ENCODE measurements around the gene FILIP1L.

The FILIP1L gene

DNA sequence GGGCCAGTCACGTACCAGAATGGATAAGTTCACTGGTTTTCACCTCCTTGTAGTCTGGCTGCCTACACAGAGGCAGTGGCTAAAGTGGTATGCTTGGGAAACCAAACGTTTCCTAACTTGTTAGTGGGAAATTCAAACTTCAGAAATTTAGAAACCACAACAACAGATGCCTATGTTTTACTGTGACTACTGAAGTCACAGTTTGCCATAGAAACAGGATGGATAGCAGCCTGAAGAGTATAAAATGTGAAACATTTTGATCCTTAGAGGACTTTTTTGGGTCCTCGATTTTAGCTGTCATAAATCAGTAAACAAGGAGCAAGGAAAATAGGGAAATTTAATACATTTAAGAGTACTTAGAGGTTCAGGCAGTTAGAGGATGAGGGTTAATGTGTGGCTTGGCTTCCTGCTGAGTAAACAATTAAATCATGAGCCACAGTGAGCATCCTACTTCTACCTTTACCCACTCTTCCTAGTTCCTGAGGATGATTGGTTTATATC, 248.0 kb downstream of the FILIP1L start:
- DNase-seq (ENCODE audit: low spot score), result no peak

DNA sequence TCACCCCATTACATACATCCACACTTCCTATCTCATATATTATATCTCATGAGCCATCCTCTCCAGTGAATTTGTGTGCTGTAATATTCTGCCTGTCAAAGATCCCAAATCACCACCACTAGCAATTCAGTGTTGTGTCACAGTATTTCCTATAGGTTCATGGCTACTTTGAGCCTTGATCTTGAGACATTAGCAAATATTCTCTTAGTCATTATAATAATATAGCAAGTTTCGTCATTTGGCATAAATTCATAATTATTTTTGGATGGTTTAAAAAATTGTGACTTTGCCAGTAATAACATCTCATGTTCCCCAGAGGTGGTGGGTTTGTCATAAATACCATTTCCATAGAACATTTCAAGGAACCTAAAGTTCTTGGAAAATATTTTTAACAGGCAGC, 249.0 kb downstream of the FILIP1L start:
- no peak for DNase-seq (ENCODE audit: low spot score)

- no peak for DNase-seq (ENCODE audit: low spot score)
Measured at GRCh38 chr3:99864289-99864688, 250.0 kb downstream of the FILIP1L start.

DNA sequence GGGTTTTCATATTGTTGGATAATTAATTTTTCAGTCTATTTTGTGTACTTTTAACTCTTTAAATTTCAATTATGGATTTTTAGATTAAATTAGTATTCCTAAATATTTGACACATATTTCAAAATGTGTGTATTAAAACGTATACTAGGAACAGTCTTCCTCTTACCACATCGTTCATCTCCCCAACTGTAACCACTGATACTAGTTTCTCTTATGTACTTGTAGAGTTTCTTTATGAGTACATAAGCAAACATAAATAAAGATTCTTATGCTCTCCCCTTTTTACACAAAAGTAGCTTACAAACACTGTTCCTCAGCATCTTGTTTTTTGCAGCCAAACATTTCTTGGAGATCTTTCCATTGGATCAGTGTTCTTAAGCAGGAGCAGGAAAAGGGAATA, 250.7 kb downstream of the FILIP1L start:
- no peak for DNase-seq (ENCODE audit: low spot score)

DNA sequence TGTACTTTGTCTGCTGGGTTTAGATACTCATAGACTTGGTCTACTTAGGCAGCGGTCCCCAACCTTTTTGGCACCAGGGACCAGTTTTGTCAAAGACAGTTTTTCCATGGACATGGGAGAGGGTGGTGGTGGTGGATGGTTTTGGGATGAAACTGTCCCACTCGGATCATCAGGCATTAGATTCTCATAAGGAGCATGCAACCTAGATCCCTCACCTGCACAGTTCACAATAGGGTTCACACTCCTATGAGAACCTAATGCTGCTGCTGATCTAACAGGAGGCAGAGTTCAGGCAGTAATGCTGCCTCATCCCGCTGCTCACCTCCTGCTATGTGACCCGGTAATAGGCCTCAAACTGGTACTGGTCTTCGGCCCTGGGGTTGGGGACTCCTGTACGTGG, 251.3 kb downstream of the FILIP1L start:
- DNase-seq (ENCODE audit: low spot score), result no peak

GRCh38 chr3:99862208-99862607, 252.1 kb downstream of the FILIP1L start:
- DNase-seq (ENCODE audit: low spot score), result no peak

DNA sequence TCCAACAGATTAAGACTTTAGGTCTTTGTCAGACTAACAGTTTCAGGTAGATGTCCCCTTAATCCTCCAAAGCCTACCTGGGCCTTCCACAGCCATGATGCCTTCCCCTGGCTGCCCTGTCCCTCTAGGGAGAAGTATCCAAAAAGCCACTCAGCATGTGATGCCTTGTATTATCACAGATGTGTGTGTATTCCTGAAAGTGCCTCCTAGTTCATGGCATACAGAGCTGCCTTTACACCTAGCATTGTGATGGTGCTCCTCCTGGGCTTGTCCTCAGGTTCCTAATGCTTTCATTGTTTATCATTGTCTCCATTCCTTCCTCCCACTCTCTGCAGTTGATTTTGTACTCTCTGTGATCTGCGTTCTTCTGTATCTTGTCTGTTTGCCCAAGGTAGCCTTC, 253.1 kb downstream of the FILIP1L start:
- no peak for DNase-seq (ENCODE audit: low spot score)

DNA sequence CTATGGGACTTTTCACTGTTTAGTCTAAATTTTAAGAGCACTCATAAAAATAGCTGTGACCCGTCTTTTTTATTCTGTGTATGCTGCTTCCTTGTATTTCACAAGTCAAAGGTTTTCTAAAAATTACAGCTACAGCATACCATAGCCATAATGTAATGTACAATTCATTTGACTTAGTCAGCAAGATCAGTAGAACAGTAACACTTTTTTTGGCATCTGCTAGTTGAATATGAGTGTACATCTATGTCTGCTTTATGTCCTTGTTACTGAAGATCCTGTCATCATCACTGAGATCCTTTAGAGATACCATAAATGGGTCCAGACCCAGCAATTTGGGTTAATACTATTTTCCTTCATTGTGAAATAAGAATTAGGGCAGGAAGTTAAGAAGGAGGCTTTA, 254.5 kb downstream of the FILIP1L start:
- DNase-seq (ENCODE audit: low spot score), result no peak

DNA sequence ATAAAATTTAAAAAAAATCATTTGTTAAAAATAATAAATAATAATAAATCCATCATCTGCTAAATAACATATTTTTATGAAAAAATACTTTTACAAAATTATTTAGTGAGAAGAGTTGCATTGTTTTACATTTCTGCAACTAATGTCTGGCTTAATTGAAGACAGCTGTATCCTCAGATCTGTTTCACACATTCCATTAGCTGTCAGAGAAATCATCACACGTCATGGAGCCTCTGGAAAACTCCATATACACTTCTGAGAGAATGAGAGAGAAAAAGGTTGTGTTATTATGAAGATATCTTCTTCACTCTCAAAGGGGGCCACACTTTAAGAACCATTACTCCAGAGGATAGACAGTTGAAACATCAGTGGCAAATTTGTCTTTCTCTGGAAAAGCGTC, 255.8 kb downstream of the FILIP1L start:
- no peak for DNase-seq (ENCODE audit: low spot score)

GRCh38 chr3:99857278-99857677, 257.0 kb downstream of the FILIP1L start:
- DNase-seq (ENCODE audit: low spot score), result no peak

DNA sequence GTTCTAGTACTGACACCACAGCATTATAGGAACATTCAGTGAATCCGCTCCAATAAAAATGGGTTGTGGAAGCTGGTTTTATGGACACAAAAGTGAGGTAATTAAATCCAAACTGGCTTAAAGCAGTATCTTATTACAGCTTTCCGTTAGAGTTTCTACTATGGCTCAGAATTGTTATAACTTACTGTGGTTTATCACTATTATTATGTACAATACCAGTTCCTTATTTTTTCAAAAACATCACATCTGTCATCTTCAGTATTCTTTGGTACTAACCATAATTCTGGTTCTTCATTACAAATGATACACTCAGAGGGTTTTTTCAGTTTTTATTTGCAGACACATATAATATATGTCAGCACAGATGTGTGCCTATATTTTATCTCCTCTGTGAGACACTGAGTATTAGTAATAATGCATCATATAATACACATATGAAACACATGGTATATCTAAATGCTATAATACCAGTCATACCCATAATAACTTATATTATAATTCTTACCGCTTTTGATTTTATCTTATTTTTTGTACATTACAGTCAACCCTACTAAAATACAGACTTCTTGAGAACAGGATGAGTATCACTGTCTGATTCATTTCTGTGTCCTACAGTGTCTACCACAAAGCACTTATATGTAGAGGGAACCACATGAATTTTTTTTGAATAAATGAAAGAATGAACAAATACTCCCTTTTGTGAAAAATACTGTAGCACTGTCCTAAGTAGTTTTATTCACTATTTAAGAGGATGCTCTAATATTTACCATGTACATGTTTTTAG, 257.7 kb downstream of the FILIP1L start:
- DNase-seq (ENCODE audit: low spot score), result no peak

- DNase-seq (ENCODE audit: low spot score), result no peak
Measured at GRCh38 chr3:99855900-99856299, 258.4 kb downstream of the FILIP1L start.

GRCh38 chr3:99854756-99855298, 259.5 kb downstream of the FILIP1L start:
- DNase-seq (ENCODE audit: low spot score), result no peak

GRCh38 chr3:99852851-99853250, 261.4 kb downstream of the FILIP1L start:
- no peak for DNase-seq (ENCODE audit: low spot score)

GRCh38 chr3:99851955-99852354, 262.3 kb downstream of the FILIP1L start:
- DNase-seq (ENCODE audit: low spot score), result no peak

DNA sequence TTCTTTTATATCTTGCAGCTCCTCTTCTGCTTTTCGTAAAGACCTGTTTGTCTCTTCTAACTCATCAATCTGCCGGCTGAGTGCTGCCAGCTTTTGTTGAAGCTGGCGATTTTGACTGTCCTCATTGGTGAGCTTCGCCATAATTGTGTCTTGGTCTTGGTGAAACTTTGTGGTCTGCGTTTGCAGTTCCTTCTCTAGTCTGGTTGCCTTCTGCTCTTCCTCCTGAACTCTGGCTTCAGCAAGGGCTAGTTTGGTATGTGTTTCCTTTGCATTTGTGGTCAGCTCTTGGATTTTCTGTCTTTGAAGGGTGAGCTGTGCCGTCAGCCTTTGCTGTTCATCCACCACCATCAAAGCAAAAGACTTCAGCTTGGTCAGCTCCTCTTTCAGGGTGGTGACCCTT, 263.7 kb downstream of the FILIP1L start:
- no peak for DNase-seq (ENCODE audit: low spot score)

DNA sequence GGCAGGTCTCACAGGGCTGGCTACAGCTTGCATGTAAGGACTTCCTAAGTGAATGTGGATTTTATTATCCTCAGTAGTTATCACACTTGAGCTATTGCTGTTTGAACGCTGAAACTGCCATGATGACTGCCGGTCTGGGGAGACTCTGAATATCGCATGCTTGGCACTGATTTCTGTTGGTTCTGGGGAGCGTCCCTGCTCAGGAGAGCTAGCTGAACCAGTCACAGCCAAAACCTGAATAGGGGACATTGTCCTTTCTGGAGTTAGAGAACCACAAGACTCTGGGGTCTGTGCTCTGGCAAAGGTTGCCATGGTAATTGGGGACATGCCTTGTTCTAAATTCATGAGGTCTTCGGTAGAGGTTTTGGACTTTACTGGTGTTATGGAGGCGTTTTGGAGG, 265.9 kb downstream of the FILIP1L start:
- DNase-seq (ENCODE audit: low spot score), result no peak

DNA sequence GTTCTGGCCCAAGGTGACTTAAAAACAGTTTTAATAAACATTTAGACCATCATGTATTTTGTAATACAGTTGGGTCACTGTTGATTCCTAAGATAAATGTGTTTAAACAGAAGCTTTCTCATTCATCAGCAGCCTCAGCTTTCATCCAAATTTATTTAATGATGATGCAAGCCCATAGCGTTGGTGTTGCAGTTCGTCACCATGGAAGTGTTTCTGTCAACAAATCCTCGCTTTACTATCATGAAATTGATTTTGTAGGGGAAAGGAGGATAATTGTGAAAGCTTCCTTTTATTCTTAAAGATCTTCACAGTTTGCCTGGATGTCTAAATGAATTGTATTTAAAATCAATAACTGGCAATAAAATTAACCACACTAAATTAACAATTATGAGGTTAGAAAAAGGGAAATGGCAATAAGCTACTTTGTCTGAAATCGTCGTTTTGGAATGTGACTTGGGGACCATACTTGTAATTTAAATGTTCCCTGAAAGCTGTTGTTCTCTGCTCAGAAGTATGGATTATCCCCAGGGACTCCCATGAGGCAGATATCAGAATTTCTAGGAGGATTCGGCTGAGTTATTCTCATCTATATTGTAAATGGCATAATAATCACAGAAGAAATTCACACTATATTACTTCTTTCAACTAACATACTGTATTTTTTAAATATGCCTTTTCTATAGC, 267.7 kb downstream of the FILIP1L start:
- DNase-seq (ENCODE audit: low spot score), result no peak

DNA sequence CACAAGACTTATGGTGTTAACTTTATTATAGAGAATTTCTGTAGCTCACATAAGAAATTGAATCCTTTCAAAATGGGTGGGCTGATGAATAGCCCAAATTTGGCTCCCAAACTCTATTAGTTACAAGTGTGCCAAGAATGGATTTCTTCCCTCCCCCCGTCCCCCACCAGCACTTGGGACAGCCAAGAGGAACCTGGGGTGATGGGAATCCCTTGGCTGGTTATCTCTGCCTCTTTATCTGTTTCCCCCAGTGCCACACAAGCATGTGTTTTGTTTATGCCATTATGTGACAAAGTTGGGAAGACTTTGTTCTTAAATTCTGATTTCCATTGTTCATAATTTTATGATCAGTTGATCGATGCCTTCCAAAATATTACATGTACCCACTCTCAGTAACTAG, 268.3 kb downstream of the FILIP1L start:
- no peak for DNase-seq (ENCODE audit: low spot score)

GRCh38 chr3:99845331-99845730, 269.0 kb downstream of the FILIP1L start:
- no peak for DNase-seq (ENCODE audit: low spot score)

DNA sequence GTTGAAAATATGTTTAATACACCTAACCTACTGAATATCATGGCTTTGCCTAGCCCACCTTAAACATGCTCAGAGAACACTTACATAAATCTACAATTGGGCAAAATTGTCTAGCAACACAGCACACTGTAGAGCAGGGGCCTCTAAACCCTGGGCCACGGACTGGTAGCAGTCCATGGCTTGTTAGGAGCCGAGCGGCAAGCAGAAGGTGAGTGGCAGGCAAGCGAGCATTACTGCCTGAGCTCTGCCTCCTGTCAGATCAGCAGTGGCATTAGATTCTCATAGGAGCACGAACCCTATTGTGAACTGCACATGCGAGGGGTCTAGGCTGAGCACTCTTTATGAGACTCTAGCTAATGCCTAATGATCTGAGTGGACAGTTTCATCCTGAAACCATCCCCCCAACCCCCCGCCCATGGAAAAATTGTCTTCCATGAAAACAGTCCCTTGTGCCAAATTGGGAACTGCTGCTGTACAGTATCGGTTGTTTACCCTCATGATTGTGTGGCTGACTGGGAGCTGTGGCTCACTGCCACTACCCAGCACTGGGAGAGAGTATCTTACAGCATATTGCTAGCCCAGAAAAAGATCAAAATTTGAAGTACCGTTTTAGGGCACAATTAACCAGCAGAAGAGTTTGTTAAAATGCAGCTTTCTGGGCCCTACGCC, 270.6 kb downstream of the FILIP1L start:
- DNase-seq (ENCODE audit: low spot score), result no peak

- DNase-seq (ENCODE audit: low spot score), result peak; percentile 65
Measured at GRCh38 chr3:99842826-99843589, 271.3 kb downstream of the FILIP1L start.

All from SW480 (cell line).